Measurements from ENCODE around the gene CCSER1.

The CCSER1 gene

DNA sequence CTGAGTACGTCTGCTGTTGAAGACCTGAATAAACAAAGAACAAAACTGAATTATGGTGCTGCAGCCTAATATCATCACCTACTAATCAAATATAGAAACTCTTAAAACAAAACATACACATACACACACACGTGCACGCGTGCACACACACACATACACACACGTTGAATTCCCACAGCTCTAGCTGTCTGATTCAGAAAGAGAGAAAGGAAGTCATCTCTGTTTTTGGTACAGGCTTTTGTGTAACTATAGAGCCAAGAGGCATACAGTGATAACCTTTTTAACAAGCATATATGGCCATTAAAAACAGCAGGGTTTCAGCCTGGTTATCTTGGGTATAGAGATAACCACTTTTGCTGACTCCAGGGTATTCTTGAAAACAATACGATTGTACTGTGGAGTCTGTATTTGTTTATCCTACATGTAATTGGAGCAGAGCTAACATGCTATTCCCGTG is 823.2 kb downstream of the CCSER1 start:
- DNase-seq = no peak
- no peaks in the 10 kb centered on the region for H3K27me3 ChIP-seq (replicated peaks; ENCODE audit: control insufficient read depth, insufficient read depth, low read length, poor library complexity, severe bottlenecking)
- H3K9me3 ChIP-seq (ENCODE audit: control insufficient read depth, low read length) = no peaks in the 10 kb centered on the region
- no peaks in the 10 kb centered on the region for H3K4me1 ChIP-seq (ENCODE audit: control insufficient read depth, insufficient read depth, low read length, poor library complexity, severe bottlenecking)
- no peak overlapping the region for H3K27ac ChIP-seq (ENCODE audit: insufficient read depth, low read length, poor library complexity, severe bottlenecking)
- no peak overlapping the region for H3K4me3 ChIP-seq (ENCODE audit: insufficient read depth, low read depth, low read length, poor library complexity, severe bottlenecking)
- H3K36me3 ChIP-seq (ENCODE audit: control insufficient read depth, insufficient read depth, low read length) = no peaks in the 10 kb centered on the region

DNA sequence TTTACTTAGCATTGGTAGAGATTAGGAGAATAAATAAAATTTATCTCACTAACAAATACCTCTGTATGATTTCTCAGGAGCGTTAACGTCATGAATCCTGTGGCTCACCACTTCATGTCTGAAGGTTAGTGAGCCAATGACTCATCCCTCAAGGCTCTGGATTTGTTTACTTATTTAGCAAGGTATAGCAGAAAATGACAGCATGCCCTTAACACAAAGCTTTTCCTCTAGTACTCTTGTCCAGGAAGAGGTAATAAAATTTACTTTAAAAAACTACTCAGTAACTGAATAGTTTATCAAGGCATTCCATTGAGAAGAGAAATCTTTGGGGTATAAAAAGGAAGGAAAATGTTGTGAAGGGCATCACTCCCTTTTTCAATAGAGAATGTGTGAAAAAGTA is 823.8 kb downstream of the CCSER1 start:
- DNase-seq = no peak
- H3K27ac ChIP-seq (ENCODE audit: insufficient read depth, low read length, poor library complexity, severe bottlenecking) = no peak overlapping the region

DNA sequence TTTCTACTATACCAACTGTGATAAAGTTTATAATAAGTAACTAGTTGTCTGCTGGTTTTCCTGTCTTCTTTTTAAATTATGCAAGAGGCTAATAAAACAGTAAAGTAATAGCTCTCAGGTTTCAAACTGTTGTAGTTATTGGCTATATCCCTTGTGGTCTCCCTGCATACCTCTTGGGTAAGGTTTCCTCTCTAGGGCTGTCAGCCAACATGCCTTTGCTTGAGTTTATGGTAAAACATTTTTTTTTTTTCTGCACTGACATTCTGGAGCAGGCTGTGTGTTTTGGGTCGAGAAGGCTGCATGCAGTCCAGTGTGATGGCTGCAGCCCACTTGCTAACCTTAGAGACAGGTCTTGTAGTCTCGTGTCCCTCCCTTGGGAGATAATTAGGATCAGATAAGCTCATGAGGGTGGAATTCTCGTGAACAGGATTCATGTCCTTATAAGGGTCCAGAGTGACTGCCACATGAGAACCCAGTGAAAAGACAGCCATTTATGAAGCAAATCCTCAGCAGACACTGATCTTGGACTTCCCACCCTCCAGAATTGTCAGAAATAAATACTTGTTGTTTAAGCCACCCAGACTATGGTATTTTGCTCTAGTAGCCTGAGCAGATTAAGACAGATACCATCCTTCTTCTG is 831.2 kb downstream of the CCSER1 start:
- H3K36me3 ChIP-seq (ENCODE audit: control insufficient read depth, insufficient read depth, low read length) = no peaks in the 10 kb centered on the region
- H3K4me1 ChIP-seq (ENCODE audit: control insufficient read depth, insufficient read depth, low read length, poor library complexity, severe bottlenecking) = no peaks in the 10 kb centered on the region
- DNase-seq = no peak
- no peak overlapping the region for H3K27ac ChIP-seq (ENCODE audit: insufficient read depth, low read length, poor library complexity, severe bottlenecking)
- H3K4me3 ChIP-seq (ENCODE audit: insufficient read depth, low read depth, low read length, poor library complexity, severe bottlenecking) = no peak overlapping the region
- no peaks in the 10 kb centered on the region for H3K9me3 ChIP-seq (ENCODE audit: control insufficient read depth, low read length)
- H3K27me3 ChIP-seq (replicated peaks; ENCODE audit: control insufficient read depth, insufficient read depth, low read length, poor library complexity, severe bottlenecking) = no peaks in the 10 kb centered on the region

More for the DNA sequence above, 823.8 kb downstream of the CCSER1 start:
- H3K4me1 ChIP-seq (ENCODE audit: control insufficient read depth, insufficient read depth, low read length, poor library complexity, severe bottlenecking) = no peaks in the 10 kb centered on the region
- H3K36me3 ChIP-seq (ENCODE audit: control insufficient read depth, insufficient read depth, low read length) = no peaks in the 10 kb centered on the region
- no peaks in the 10 kb centered on the region for H3K9me3 ChIP-seq (ENCODE audit: control insufficient read depth, low read length)
- H3K4me3 ChIP-seq (ENCODE audit: insufficient read depth, low read depth, low read length, poor library complexity, severe bottlenecking) = no peak overlapping the region
- no peaks in the 10 kb centered on the region for H3K27me3 ChIP-seq (replicated peaks; ENCODE audit: control insufficient read depth, insufficient read depth, low read length, poor library complexity, severe bottlenecking)

DNA sequence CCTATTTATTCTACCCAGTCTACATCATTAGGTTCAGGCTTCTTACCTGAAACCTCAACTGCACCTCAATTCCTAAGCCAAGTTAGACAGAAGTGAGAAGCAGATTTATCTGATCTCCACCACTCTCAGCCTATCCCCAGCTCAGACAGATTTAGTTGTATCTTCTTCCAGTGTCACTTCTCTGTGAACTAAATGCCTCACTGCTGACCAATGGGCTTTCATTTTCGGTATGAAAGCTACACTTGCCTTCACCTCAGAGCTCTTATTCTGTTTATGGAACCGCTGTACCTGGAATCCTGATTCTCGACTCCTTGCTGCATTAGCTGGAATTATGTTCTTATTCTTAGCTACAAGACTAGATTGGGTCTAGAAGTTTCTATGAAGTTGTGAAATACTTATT is 833.2 kb downstream of the CCSER1 start:
- Histone ChIP-seq H3K27me3 (replicated peaks; ENCODE audit: control insufficient read depth, insufficient read depth, low read length, poor library complexity, severe bottlenecking) (no peaks in the 10 kb centered on the region), H3K9me3 (ENCODE audit: control insufficient read depth, low read length) (no peaks in the 10 kb centered on the region), H3K4me1 (ENCODE audit: control insufficient read depth, insufficient read depth, low read length, poor library complexity, severe bottlenecking) (no peaks in the 10 kb centered on the region), H3K36me3 (ENCODE audit: control insufficient read depth, insufficient read depth, low read length) (no peaks in the 10 kb centered on the region), H3K27ac (ENCODE audit: insufficient read depth, low read length, poor library complexity, severe bottlenecking) (no peak overlapping the region), H3K4me3 (ENCODE audit: insufficient read depth, low read depth, low read length, poor library complexity, severe bottlenecking) (no peak overlapping the region)
- no peak for DNase-seq

DNA sequence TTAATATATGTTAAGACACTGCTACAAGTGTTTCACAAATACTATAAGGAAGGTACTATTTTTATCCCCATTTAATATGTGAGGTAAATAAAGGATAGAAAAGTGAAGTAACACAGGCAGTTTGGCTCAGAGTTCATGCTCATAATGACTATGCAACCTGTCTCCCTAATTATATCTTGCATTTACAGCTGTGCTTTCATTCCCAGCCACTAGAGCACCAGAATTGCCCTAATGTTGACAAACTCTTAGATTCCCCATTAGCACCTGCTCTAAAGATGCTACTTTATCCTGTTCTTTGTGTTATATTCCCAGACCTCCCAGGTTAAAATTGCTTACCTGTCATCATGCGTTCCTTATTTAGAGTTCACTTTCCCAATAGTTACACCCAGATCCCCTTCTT is 833.6 kb downstream of the CCSER1 start:
- no peak overlapping the region for H3K27ac ChIP-seq (ENCODE audit: insufficient read depth, low read length, poor library complexity, severe bottlenecking)
- no peak for DNase-seq
- no peak overlapping the region for H3K4me3 ChIP-seq (ENCODE audit: insufficient read depth, low read depth, low read length, poor library complexity, severe bottlenecking)
- no peaks in the 10 kb centered on the region for H3K4me1 ChIP-seq (ENCODE audit: control insufficient read depth, insufficient read depth, low read length, poor library complexity, severe bottlenecking)
- no peaks in the 10 kb centered on the region for H3K27me3 ChIP-seq (replicated peaks; ENCODE audit: control insufficient read depth, insufficient read depth, low read length, poor library complexity, severe bottlenecking)
- H3K36me3 ChIP-seq (ENCODE audit: control insufficient read depth, insufficient read depth, low read length) = no peaks in the 10 kb centered on the region
- H3K9me3 ChIP-seq (ENCODE audit: control insufficient read depth, low read length) = no peaks in the 10 kb centered on the region

DNA sequence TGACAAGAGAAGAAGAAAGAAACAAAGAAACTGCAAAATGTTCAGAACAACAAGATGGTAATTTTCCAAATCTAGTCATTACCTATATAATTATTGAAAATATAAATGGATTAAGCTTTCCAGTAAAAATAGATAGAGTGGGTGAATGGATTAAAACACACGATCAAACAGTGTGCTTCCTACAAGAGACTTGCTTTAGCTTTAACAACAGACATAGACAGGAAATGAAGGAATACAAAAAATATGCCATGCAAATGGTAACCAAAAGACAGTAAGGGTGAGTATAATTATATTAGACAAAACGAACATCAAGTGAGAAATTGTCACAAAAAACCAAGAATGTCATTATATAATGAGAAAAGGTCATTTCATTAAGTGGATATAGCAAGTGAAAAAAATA is 842.8 kb downstream of the CCSER1 start:
- H3K4me1 ChIP-seq (ENCODE audit: control insufficient read depth, insufficient read depth, low read length, poor library complexity, severe bottlenecking) = no peaks in the 10 kb centered on the region
- H3K4me3 ChIP-seq (ENCODE audit: insufficient read depth, low read depth, low read length, poor library complexity, severe bottlenecking) = no peak overlapping the region
- H3K27ac ChIP-seq (ENCODE audit: insufficient read depth, low read length, poor library complexity, severe bottlenecking) = no peak overlapping the region
- no peaks in the 10 kb centered on the region for H3K36me3 ChIP-seq (ENCODE audit: control insufficient read depth, insufficient read depth, low read length)
- H3K27me3 ChIP-seq (replicated peaks; ENCODE audit: control insufficient read depth, insufficient read depth, low read length, poor library complexity, severe bottlenecking) = no peaks in the 10 kb centered on the region
- no peak for DNase-seq
- H3K9me3 ChIP-seq (ENCODE audit: control insufficient read depth, low read length) = no peaks in the 10 kb centered on the region

DNA sequence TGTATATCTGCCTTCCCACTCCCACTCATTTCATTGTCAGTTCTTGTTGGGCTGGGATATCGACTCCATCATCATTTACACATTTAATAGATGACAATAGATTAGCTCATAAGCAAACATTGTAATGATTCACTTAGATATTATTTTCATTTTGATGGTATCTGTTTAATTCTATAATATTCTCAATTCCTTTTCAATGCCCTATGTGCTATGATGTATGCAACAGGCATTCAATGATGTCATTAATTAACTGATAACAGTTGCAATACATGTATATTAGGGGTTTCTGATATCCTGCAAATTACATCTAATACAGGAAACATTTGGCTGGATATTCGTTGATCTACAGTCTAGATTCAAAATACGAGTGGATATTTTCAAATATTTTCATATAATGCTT is 850.5 kb downstream of the CCSER1 start:
- DNase-seq = no peak
- H3K9me3 ChIP-seq (ENCODE audit: control insufficient read depth, low read length) = no peaks in the 10 kb centered on the region
- H3K27me3 ChIP-seq (replicated peaks; ENCODE audit: control insufficient read depth, insufficient read depth, low read length, poor library complexity, severe bottlenecking) = no peaks in the 10 kb centered on the region
- no peak overlapping the region for H3K4me3 ChIP-seq (ENCODE audit: insufficient read depth, low read depth, low read length, poor library complexity, severe bottlenecking)
- no peaks in the 10 kb centered on the region for H3K36me3 ChIP-seq (ENCODE audit: control insufficient read depth, insufficient read depth, low read length)
- no peaks in the 10 kb centered on the region for H3K4me1 ChIP-seq (ENCODE audit: control insufficient read depth, insufficient read depth, low read length, poor library complexity, severe bottlenecking)
- H3K27ac ChIP-seq (ENCODE audit: insufficient read depth, low read length, poor library complexity, severe bottlenecking) = no peak overlapping the region

DNA sequence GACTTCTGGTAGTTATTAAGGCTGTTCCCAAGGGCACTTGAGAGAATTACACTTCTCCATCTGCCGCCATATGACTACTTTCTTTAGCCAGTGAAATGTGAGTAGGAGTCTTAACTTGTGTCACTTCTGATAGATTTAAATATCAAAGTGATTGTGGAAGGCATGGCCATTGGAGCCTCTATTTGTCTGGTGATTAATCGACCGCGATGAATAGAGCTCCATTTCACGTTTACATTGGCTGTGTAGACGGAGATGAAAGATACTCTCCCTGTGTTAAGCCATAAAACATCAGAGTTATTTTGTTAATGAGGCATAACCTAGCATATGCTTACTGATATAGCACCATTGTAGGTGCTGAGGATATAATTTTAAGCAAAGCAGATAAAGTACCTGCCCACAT is 852.4 kb downstream of the CCSER1 start:
- DNase-seq = no peak
- H3K9me3 ChIP-seq (ENCODE audit: control insufficient read depth, low read length) = no peaks in the 10 kb centered on the region

DNA sequence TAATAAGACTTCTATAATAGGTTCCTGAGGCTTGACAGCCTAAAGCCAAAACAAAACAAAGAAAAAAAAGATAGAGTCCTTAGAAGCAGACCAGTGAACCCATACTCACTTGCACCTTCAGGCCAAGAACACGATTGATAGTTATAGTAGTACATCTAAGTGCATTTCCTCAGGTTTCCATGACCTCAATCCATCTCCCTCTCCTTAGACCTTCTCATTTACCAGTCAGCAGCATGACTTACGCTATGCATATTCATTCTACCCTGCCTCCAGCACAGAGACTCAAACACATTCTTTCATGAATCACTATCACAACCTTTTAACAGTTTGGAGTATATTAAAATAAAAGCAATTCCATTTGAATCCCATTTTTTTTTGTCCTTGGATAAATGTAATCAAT is 855.6 kb downstream of the CCSER1 start:
- Histone ChIP-seq H3K9me3 (ENCODE audit: control insufficient read depth, low read length) (no peaks in the 10 kb centered on the region), H3K27ac (ENCODE audit: insufficient read depth, low read length, poor library complexity, severe bottlenecking) (no peak overlapping the region), H3K4me1 (ENCODE audit: control insufficient read depth, insufficient read depth, low read length, poor library complexity, severe bottlenecking) (no peaks in the 10 kb centered on the region), H3K4me3 (ENCODE audit: insufficient read depth, low read depth, low read length, poor library complexity, severe bottlenecking) (no peak overlapping the region), H3K27me3 (replicated peaks; ENCODE audit: control insufficient read depth, insufficient read depth, low read length, poor library complexity, severe bottlenecking) (no peaks in the 10 kb centered on the region), H3K36me3 (ENCODE audit: control insufficient read depth, insufficient read depth, low read length) (no peaks in the 10 kb centered on the region)
- no peak for DNase-seq

More for the DNA sequence above, 852.4 kb downstream of the CCSER1 start:
- Histone ChIP-seq H3K4me1 (ENCODE audit: control insufficient read depth, insufficient read depth, low read length, poor library complexity, severe bottlenecking) (no peaks in the 10 kb centered on the region), H3K27ac (ENCODE audit: insufficient read depth, low read length, poor library complexity, severe bottlenecking) (no peak overlapping the region), H3K36me3 (ENCODE audit: control insufficient read depth, insufficient read depth, low read length) (no peaks in the 10 kb centered on the region), H3K27me3 (replicated peaks; ENCODE audit: control insufficient read depth, insufficient read depth, low read length, poor library complexity, severe bottlenecking) (no peaks in the 10 kb centered on the region), H3K4me3 (ENCODE audit: insufficient read depth, low read depth, low read length, poor library complexity, severe bottlenecking) (no peak overlapping the region)

DNA sequence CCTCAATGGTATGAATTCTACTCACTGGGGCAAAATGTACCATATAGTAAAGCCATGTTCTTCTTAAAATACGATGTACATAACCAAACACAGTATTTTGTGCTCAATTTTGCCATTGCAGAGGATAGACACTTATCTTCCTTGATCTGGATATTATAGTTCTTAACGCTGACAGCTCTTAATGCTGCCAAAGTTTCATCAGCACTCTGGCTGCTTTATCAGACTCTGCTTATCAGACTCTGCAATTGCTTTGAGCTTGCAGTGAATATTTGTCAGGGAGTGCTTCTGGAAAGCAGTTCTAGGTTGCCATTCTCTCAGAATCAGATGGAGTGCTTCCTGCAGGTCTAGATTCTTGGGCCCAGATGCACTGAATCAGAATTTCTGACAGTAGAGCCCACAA is 863.1 kb downstream of the CCSER1 start:
- DNase-seq = no peak
- H3K4me1 ChIP-seq (ENCODE audit: control insufficient read depth, insufficient read depth, low read length, poor library complexity, severe bottlenecking) = no peaks in the 10 kb centered on the region
- H3K4me3 ChIP-seq (ENCODE audit: insufficient read depth, low read depth, low read length, poor library complexity, severe bottlenecking) = no peak overlapping the region
- H3K9me3 ChIP-seq (ENCODE audit: control insufficient read depth, low read length) = no peaks in the 10 kb centered on the region
- H3K27ac ChIP-seq (ENCODE audit: insufficient read depth, low read length, poor library complexity, severe bottlenecking) = no peak overlapping the region
- no peaks in the 10 kb centered on the region for H3K27me3 ChIP-seq (replicated peaks; ENCODE audit: control insufficient read depth, insufficient read depth, low read length, poor library complexity, severe bottlenecking)
- H3K36me3 ChIP-seq (ENCODE audit: control insufficient read depth, insufficient read depth, low read length) = no peaks in the 10 kb centered on the region

All from effector memory CD4-positive, alpha-beta T cell (primary cell).